Natural killer cell (primary cell): ENCODE results near the gene BORCS5. TPM values are rescaled to one million over a fixed set of nuclear protein-coding genes. Genes with fewer than 3 reads are reported as not detected.
A peak's percentile ranks its signal among the peaks of the same experiment; 100 is the strongest.

Experiments
- ATAC-seq, 3 donors: fragments of 150-1000 bp in 2 of 3; fragments of 200-7000 bp in 1 of 3; cut with Tn5 transposase; 1 replicate in 1 of 3; 2 replicates in 2 of 3; pipeline ENCODE4 v1.10.0; 2021; ENCODE audit warnings: mild to moderate bottlenecking in 2 of 3, moderate library complexity in 2 of 3
- DNase-seq, 2 donors: peaks; one replicate each; pipeline versions ENCODE4 v3.0.0 to v3.0.0-alpha.2; 2013 to 2021; ENCODE audit warnings: mixed read lengths in 1 of 2
- H3K27ac ChIP-seq: one replicate; pipeline ENCODE4 v1.5.1; 2013; ENCODE audit warnings: mild to moderate bottlenecking, low read length
- H3K27me3 ChIP-seq: one replicate; pipeline ENCODE4 v1.6.1; 2013; ENCODE audit warnings: low read length; ENCODE audit not compliant: control insufficient read depth, insufficient read depth
- H3K36me3 ChIP-seq: one replicate; pipeline ENCODE4 v1.6.1; 2013; ENCODE audit warnings: low read length; ENCODE audit not compliant: control insufficient read depth, insufficient read depth
- H3K4me1 ChIP-seq: one replicate; pipeline ENCODE4 v1.6.1; 2013; ENCODE audit warnings: low read length; ENCODE audit not compliant: control insufficient read depth, insufficient read depth
- H3K4me3 ChIP-seq: one replicate; pipeline ENCODE4 v1.5.1; 2013; ENCODE audit warnings: low read length
- H3K9me3 ChIP-seq: one replicate; pipeline ENCODE4 v1.6.1; 2013; ENCODE audit warnings: low read length; ENCODE audit not compliant: control insufficient read depth, insufficient read depth
- H3K27ac Mint-ChIP-seq, 2 donors: one replicate each; pipeline ENCODE4 v1.8.0; 2022; ENCODE audit warnings: mild to moderate bottlenecking in 2 of 2, mixed read lengths in 2 of 2, moderate library complexity in 1 of 2
- H3K27me3 Mint-ChIP-seq, 2 donors: one replicate each; pipeline ENCODE4 v1.8.0; 2022; ENCODE audit warnings: low read depth in 2 of 2, mixed read lengths in 2 of 2
- H3K36me3 Mint-ChIP-seq: one replicate; pipeline ENCODE4 v1.8.0; 2022; ENCODE audit warnings: mixed read lengths
- H3K4me1 Mint-ChIP-seq, 2 donors: one replicate each; pipeline ENCODE4 v1.8.0; 2022; ENCODE audit warnings: mixed read lengths in 2 of 2
- H3K4me3 Mint-ChIP-seq: one replicate; pipeline ENCODE4 v1.8.0; 2022; ENCODE audit warnings: mild to moderate bottlenecking, moderate library complexity, mixed read lengths
- H3K9me3 Mint-ChIP-seq, 2 donors: one replicate each; pipeline ENCODE4 v1.8.0; 2022; ENCODE audit warnings: mixed read lengths in 2 of 2
- CTCF ChIP-seq: fragments of 200-600 bp; IDR thresholded peaks from one replicate; pipeline ENCODE4 v1.8.0; 2022; ENCODE audit warnings: antibody characterized with exemption
- WGBS: methylation state at CpG from one replicate; pipeline ENCODE4 v1.1.7; 2013; ENCODE audit warnings: missing lambda C conversion rate; ENCODE audit not compliant: insufficient coverage; 5-methylcytosine and 5-hydroxymethylcytosine counted together
- intact Hi-C: fragments of 100-400 bp; cut with micrococcal nuclease; formaldehyde crosslinking; loops from one replicate; pipeline ENCODE4 v1.14.2; 2022
- total RNA-seq, 4 donors: library from RNA; stranded (reverse); fragments of 120-200 nt in 1 of 4; gene quantifications; one replicate each; pipeline versions ENCODE4 v1.2.3 to v1.2.4, GENCODE V29; 2013 to 2022

The BORCS5 gene
- total RNA-seq, 3 donors from 2014 or later (not counting 1 experiment from before 2014, with no cell fraction given), result 28.5 to 32.8 (median 29.2) TPM

- Mint-ChIP-seq H3K27ac (no peak overlapping the region), H3K4me1 (peaks cover 6 to 8% of the 10 kb centered on the region in 2 donors), H3K9me3 (no peaks in the 10 kb centered on the region), H3K27me3 (peaks cover 10 to 30% of the 10 kb centered on the region in 2 donors), H3K4me3 (no peak overlapping the region), H3K36me3 (no peaks in the 10 kb centered on the region)
- no peak overlapping the region for H3K27ac ChIP-seq
- intact Hi-C loops, result no loop called here
- ATAC-seq (no peak), DNase-seq (no peak)
- H3K4me3 ChIP-seq, result no peak overlapping the region
- H3K36me3 ChIP-seq, result no peaks in the 10 kb centered on the region
- no peaks in the 10 kb centered on the region for H3K4me1 ChIP-seq
- no peaks in the 10 kb centered on the region for H3K9me3 ChIP-seq
- no peak for TF ChIP-seq CTCF
- 82% methylated on average over 3 of the region's 4 CpGs for WGBS
- H3K27me3 ChIP-seq, result no peaks in the 10 kb centered on the region
Observed at GRCh38 chr12:12323118-12323517, 33.8 kb upstream of the BORCS5 start.

DNA sequence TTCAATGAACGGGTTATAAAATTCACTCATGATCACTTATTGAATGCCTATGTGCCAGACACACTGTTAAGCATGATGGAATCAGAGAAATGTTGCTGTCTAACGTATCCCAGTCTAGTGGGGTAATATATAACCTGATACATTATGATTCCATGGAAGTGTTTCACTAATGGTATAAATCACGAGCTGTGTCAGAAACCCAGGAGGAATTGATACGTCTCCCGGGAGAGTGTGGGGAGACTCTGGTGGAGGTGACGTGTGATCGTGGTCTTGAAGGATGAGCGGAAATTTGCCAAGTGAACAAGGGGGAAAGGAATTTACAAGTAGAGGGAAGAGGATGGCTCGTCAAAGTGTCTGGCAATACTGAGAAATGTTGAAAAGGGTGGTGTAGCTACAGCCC, 33.3 kb upstream of the BORCS5 start:
- no peak for TF ChIP-seq CTCF
- no peaks in the 10 kb centered on the region for H3K36me3 ChIP-seq
- no peak overlapping the region for H3K27ac ChIP-seq
- no peaks in the 10 kb centered on the region for H3K9me3 ChIP-seq
- H3K27me3 ChIP-seq, result no peaks in the 10 kb centered on the region
- ATAC-seq (no peak), DNase-seq (no peak)
- H3K4me1 ChIP-seq, result no peaks in the 10 kb centered on the region
- peaks cover 10 to 30% of the 10 kb centered on the region in 2 donors for H3K27me3 Mint-ChIP-seq
- H3K4me3 Mint-ChIP-seq, result no peak overlapping the region
- intact Hi-C loops, result no loop called here
- no peaks in the 10 kb centered on the region for H3K36me3 Mint-ChIP-seq
- no peak overlapping the region for H3K4me3 ChIP-seq
- 91% methylated on average over 9 of the region's 9 CpGs for WGBS
- no peaks in the 10 kb centered on the region for H3K9me3 Mint-ChIP-seq
- no peak overlapping the region for H3K27ac Mint-ChIP-seq
- peaks cover 6 to 8% of the 10 kb centered on the region in 2 donors for H3K4me1 Mint-ChIP-seq

- no peaks in the 10 kb centered on the region for H3K9me3 ChIP-seq
- peaks cover 6 to 12% of the 10 kb centered on the region in 2 donors for H3K4me1 Mint-ChIP-seq
- DNase-seq, result no peak
- no peaks in the 10 kb centered on the region for H3K4me1 ChIP-seq
- H3K9me3 Mint-ChIP-seq, result no peaks in the 10 kb centered on the region
- H3K27me3 Mint-ChIP-seq, result peaks cover 17 to 33% of the 10 kb centered on the region in 2 donors
- no peaks in the 10 kb centered on the region for H3K36me3 Mint-ChIP-seq
- H3K27ac ChIP-seq, result no peak overlapping the region
- H3K36me3 ChIP-seq, result no peaks in the 10 kb centered on the region
- no peak overlapping the region for H3K4me3 Mint-ChIP-seq
- no peak overlapping the region for H3K27ac Mint-ChIP-seq
- no peak for ATAC-seq
- H3K4me3 ChIP-seq, result no peak overlapping the region
- intact Hi-C loops, result loop anchor here (5.0 kb wide), 1 partner anchor 744 kb away; no protein-coding TSS in a partner anchor
- WGBS, result 94% methylated on average over 3 of the region's 3 CpGs
- TF ChIP-seq CTCF, result no peak
- H3K27me3 ChIP-seq, result no peaks in the 10 kb centered on the region
Observed at GRCh38 chr12:12326262-12326661, 30.6 kb upstream of the BORCS5 start.

DNA sequence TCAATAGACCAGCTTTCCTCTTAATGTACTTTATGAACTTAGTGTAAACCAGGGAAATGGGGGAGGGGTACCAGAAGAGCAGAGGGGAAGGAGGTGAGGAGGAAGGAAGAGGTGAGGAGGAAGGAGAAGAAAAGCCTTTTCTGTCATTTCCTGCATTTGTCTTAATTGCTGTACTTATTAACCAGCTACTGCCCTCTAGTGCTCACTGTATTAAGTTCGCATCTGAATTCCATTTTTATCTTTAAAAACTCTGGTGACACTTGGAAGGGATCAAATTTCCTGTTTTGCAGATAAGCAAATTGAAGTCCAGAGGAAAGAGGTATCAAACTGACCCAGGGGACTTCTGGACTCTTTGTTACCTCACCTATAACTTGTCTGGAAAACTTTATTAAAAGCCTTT, 29.1 kb upstream of the BORCS5 start:
- Histone ChIP-seq H3K36me3 (no peaks in the 10 kb centered on the region), H3K9me3 (no peaks in the 10 kb centered on the region), H3K27me3 (no peaks in the 10 kb centered on the region), H3K4me1 (no peaks in the 10 kb centered on the region), H3K4me3 (no peak overlapping the region), H3K27ac (no peak overlapping the region)
- intact Hi-C loops, result loop anchor here (5.0 kb wide), 1 partner anchor 746 kb away; no protein-coding TSS in a partner anchor
- WGBS, result 0% methylated on average over 1 of the region's 1 CpG
- DNase-seq (peak in 1 of 2 donors; percentile 79), ATAC-seq (peak; percentile 44 to 73 (median 71))
- no peaks in the 10 kb centered on the region for H3K36me3 Mint-ChIP-seq
- H3K27ac Mint-ChIP-seq, result peak overlapping the region in 1 of 2 donors; percentile 49
- no peak overlapping the region for H3K4me3 Mint-ChIP-seq
- H3K9me3 Mint-ChIP-seq, result no peaks in the 10 kb centered on the region
- H3K4me1 Mint-ChIP-seq, result peaks cover 6 to 12% of the 10 kb centered on the region in 2 donors
- H3K27me3 Mint-ChIP-seq, result peaks cover 21 to 28% of the 10 kb centered on the region in 2 donors
- TF ChIP-seq CTCF, result peak; percentile 71
